Measurements from ENCODE around the gene XRCC3. TPM values are rescaled to one million over a fixed set of nuclear protein-coding genes. Genes with fewer than 3 reads are reported as not detected.

Gene XRCC3
- total RNA-seq, 1 experiment from 2014 or later: 61.3 TPM

GRCh38 chr14:103727313-103727980 lies 12.2 kb upstream of the XRCC3 start:
- Histone ChIP-seq H3F3A (ENCODE audit: low read length, unreplicated experiment) (no peaks in the 10 kb centered on the region), H3K4me1 (ENCODE audit: insufficient read depth, low read length) (no peaks in the 10 kb centered on the region), H3K4me3 (ENCODE audit: low read length) (no peak overlapping the region), H3K4me2 (ENCODE audit: low read length) (no peak overlapping the region), H3K27me3 (ENCODE audit: low read length) (no peaks in the 10 kb centered on the region), H3K27ac (ENCODE audit: low read length) (no peak overlapping the region), H3K79me2 (ENCODE audit: low read length) (peaks cover 38% of the 10 kb centered on the region), H3K9me3 (ENCODE audit: low read length) (no peaks in the 10 kb centered on the region), H3K9me2 (replicated peaks; ENCODE audit: low read length) (no peaks in the 10 kb centered on the region), H3K9ac (ENCODE audit: low read length) (no peak overlapping the region), H4K20me1 (ENCODE audit: low read length) (no peaks in the 10 kb centered on the region), H3K36me3 (ENCODE audit: low read depth, low read length) (no peaks in the 10 kb centered on the region; the same call in 1 of the 2 replicates), H2AFZ (ENCODE audit: low read length) (no peak overlapping the region)
- CTCF ChIA-PET: no interaction called here
- DNase-seq (no peak), ATAC-seq (no peak)
- intact Hi-C loops (cut with micrococcal nuclease): no loop called here
- TF ChIP-seq EZH2phosphoT487 (IDR thresholded peaks at IDR 0.05; ENCODE audit: borderline replicate concordance, low read length) (no peak), CTCF (conservative IDR thresholded peaks at IDR 0.05; ENCODE audit: low read depth, low read length) (no peak), EZH2 (IDR thresholded peaks at IDR 0.05; ENCODE audit: low read length, unreplicated experiment) (no peak)
- POLR2A ChIA-PET (ENCODE audit: unreplicated experiment): no interaction called here
- BruUV-seq (replicated peaks): no TSS peak

GRCh38 chr14:103726474-103726873 lies 11.2 kb upstream of the XRCC3 start:
- intact Hi-C loops (cut with micrococcal nuclease): no loop called here
- H3K9me2 ChIP-seq (replicated peaks; ENCODE audit: low read length): no peaks in the 10 kb centered on the region
- POLR2A ChIA-PET (ENCODE audit: unreplicated experiment): no interaction called here

More at GRCh38 chr14:103726474-103726873, 11.2 kb upstream of the XRCC3 start:
- no peak overlapping the region for H3K9ac ChIP-seq (ENCODE audit: low read length)
- DNase-seq (no peak), ATAC-seq (no peak)
- no peak overlapping the region for H2AFZ ChIP-seq (ENCODE audit: low read length)
- H4K20me1 ChIP-seq (ENCODE audit: low read length): no peaks in the 10 kb centered on the region
- no peak overlapping the region for H3K4me2 ChIP-seq (ENCODE audit: low read length)
- H3K4me3 ChIP-seq (ENCODE audit: low read length): no peak overlapping the region
- H3F3A ChIP-seq (ENCODE audit: low read length, unreplicated experiment): peaks cover 4% of the 10 kb centered on the region
- no peak overlapping the region for H3K27ac ChIP-seq (ENCODE audit: low read length)
- no peak for TF ChIP-seq CTCF (conservative IDR thresholded peaks at IDR 0.05; ENCODE audit: low read depth, low read length)
- TF ChIP-seq EZH2 (IDR thresholded peaks at IDR 0.05; ENCODE audit: low read length, unreplicated experiment): no peak
- no peak for TF ChIP-seq EZH2phosphoT487 (IDR thresholded peaks at IDR 0.05; ENCODE audit: borderline replicate concordance, low read length)
- CTCF ChIA-PET: no interaction called here
- no TSS peak for BruUV-seq (replicated peaks)
- H3K36me3 ChIP-seq (ENCODE audit: low read depth, low read length): no peaks in the 10 kb centered on the region; the same call in 1 of the 2 replicates
- H3K4me1 ChIP-seq (ENCODE audit: insufficient read depth, low read length): peaks cover 8% of the 10 kb centered on the region
- no peaks in the 10 kb centered on the region for H3K9me3 ChIP-seq (ENCODE audit: low read length)
- H3K79me2 ChIP-seq (ENCODE audit: low read length): peaks cover 44% of the 10 kb centered on the region
- no peaks in the 10 kb centered on the region for H3K27me3 ChIP-seq (ENCODE audit: low read length)
